OCI-LY3 (cell line): ENCODE results near the gene SGSM1.

Experiments
- H2AFZ ChIP-seq: fragments of 200-600, 300-600 bp; shearing (Covaris generic); 2 replicates; pipeline ENCODE4 v1.6.0; 2014; ENCODE audit warnings: antibody characterized with exemption, low read depth, low read length
- H3K27ac ChIP-seq: fragments of 200-600, 300-600 bp; sonication (generic); 2 replicates; pipeline ENCODE4 v1.5.1; 2014; ENCODE audit warnings: mild to moderate bottlenecking, low read length, moderate library complexity, mixed read lengths
- H3K27me3 ChIP-seq: fragments of 200-600, 300-600 bp; sonication (generic); 2 replicates; pipeline ENCODE4 v1.6.1; 2014; ENCODE audit warnings: low read depth, low read length, mixed read lengths
- H3K36me3 ChIP-seq: fragments of 200-600, 300-600 bp; sonication (generic); replicated peaks from 2 replicates; pipeline ENCODE3; 2014; ENCODE audit warnings: low read depth, low read length, mixed read lengths
- H3K4me1 ChIP-seq: fragments of 300-600, 200-600 bp; sonication (generic); 2 replicates; pipeline ENCODE4 v1.6.1; 2014; ENCODE audit warnings: low read length, mixed read lengths
- H3K4me2 ChIP-seq: fragments of 200-600, 300-600 bp; sonication (generic); 2 replicates; pipeline ENCODE4 v1.6.1; 2014; ENCODE audit warnings: low read length, mixed read lengths
- H3K4me3 ChIP-seq: fragments of 300-600, 200-600 bp; sonication (generic); 2 replicates; pipeline ENCODE4 v1.5.1; 2014; ENCODE audit warnings: antibody characterized with exemption, mild to moderate bottlenecking, low read length, moderate library complexity
- H3K79me2 ChIP-seq: fragments of 300-600, 200-600 bp; shearing (Covaris generic); 2 replicates; pipeline ENCODE4 v1.6.1; 2014; ENCODE audit warnings: mild to moderate bottlenecking, low read length, mixed read lengths
- H3K9ac ChIP-seq: fragments of 300-600, 200-600 bp; shearing (Covaris generic); 2 replicates; pipeline ENCODE4 v1.6.0; 2014; ENCODE audit warnings: mild to moderate bottlenecking, low read length, moderate library complexity
- H3K9me3 ChIP-seq: fragments of 200-600, 300-600 bp; shearing (Covaris generic); 2 replicates; pipeline ENCODE4 v1.6.1; 2014; ENCODE audit warnings: low read length, mixed read lengths; ENCODE audit not compliant: insufficient read depth
- H4K20me1 ChIP-seq: fragments of 200-600, 300-600 bp; sonication (generic); 2 replicates; pipeline ENCODE4 v1.6.1; 2016; ENCODE audit warnings: low read length, mixed read lengths; ENCODE audit not compliant: insufficient read depth
- CTCF ChIP-seq: fragments of 200-600, 300-600 bp; sonication (generic); IDR thresholded peaks from 2 replicates; pipeline ENCODE4 v1.5.1; 2014; ENCODE audit warnings: antibody characterized with exemption, low read length, low read depth
- EZH2phosphoT487 ChIP-seq: fragments of 200-600 bp; shearing (Covaris generic); IDR thresholded peaks from 2 replicates; pipeline ENCODE4 v1.6.1; 2018; ENCODE audit warnings: antibody characterized with exemption, mixed run types, low read depth

Gene SGSM1

GRCh38 chr22:24969560-24970301 is 163.7 kb downstream of the SGSM1 start:
- no peaks in the 10 kb centered on the region for H3K79me2 ChIP-seq
- peaks cover 8% of the 10 kb centered on the region; the same call in 1 of the 2 replicates for H3K27me3 ChIP-seq
- H3K4me1 ChIP-seq: no peaks in the 10 kb centered on the region
- no peak overlapping the region for H3K4me2 ChIP-seq
- no peak overlapping the region for H3K27ac ChIP-seq
- no peak overlapping the region for H3K4me3 ChIP-seq
- no peaks in the 10 kb centered on the region for H4K20me1 ChIP-seq
- H3K9me3 ChIP-seq: no peaks in the 10 kb centered on the region
- no peaks in the 10 kb centered on the region for H3K36me3 ChIP-seq
- H3K9ac ChIP-seq: no peak overlapping the region
- no peak for TF ChIP-seq CTCF
- TF ChIP-seq EZH2phosphoT487: no peak
- no peak overlapping the region for H2AFZ ChIP-seq

GRCh38 chr22:24972369-24972768 is 166.4 kb downstream of the SGSM1 start:
- no peak for TF ChIP-seq EZH2phosphoT487
- TF ChIP-seq CTCF: no peak
- H3K9me3 ChIP-seq: no peaks in the 10 kb centered on the region
- no peaks in the 10 kb centered on the region for H3K4me1 ChIP-seq
- H3K79me2 ChIP-seq: no peaks in the 10 kb centered on the region
- no peak overlapping the region for H3K4me2 ChIP-seq
- H3K27me3 ChIP-seq: peaks cover 10% of the 10 kb centered on the region; the same call in 1 of the 2 replicates
- H4K20me1 ChIP-seq: no peaks in the 10 kb centered on the region
- no peak overlapping the region for H3K4me3 ChIP-seq
- H3K27ac ChIP-seq: no peak overlapping the region
- no peak overlapping the region for H3K9ac ChIP-seq
- H2AFZ ChIP-seq: no peak overlapping the region
- H3K36me3 ChIP-seq: no peaks in the 10 kb centered on the region

DNA sequence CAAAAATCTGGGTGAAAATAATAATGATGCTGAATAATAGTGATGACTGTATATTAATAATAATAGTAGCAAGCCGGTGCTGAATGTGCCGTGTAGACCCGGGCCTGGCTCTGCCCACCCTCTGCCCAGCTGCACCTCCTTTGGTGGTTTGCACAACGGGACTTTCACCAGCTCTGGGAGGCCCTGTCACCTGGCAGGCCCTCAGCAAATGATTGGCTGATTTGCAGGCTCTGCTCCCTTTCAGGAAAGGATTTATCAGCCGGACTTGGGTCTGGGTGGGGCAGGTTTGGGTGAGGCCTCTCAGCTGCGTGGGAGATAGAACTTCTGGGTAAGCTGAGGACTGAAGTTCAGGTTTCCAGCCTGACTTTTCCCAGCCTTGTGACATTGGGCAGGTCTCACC is 167.9 kb downstream of the SGSM1 start:
- no peak overlapping the region for H3K9ac ChIP-seq
- no peak overlapping the region for H3K27ac ChIP-seq
- H3K4me1 ChIP-seq: no peaks in the 10 kb centered on the region
- H2AFZ ChIP-seq: no peak overlapping the region
- H3K36me3 ChIP-seq: no peaks in the 10 kb centered on the region
- H4K20me1 ChIP-seq: no peaks in the 10 kb centered on the region
- no peaks in the 10 kb centered on the region for H3K79me2 ChIP-seq
- no peak overlapping the region for H3K4me3 ChIP-seq
- peaks cover 10% of the 10 kb centered on the region; the same call in 1 of the 2 replicates for H3K27me3 ChIP-seq
- TF ChIP-seq EZH2phosphoT487 (no peak), CTCF (no peak)
- H3K4me2 ChIP-seq: no peak overlapping the region
- no peaks in the 10 kb centered on the region for H3K9me3 ChIP-seq

- no peak overlapping the region for H3K4me2 ChIP-seq
- no peak overlapping the region for H3K27ac ChIP-seq
- no peaks in the 10 kb centered on the region for H4K20me1 ChIP-seq
- no peak overlapping the region for H2AFZ ChIP-seq
- H3K4me3 ChIP-seq: no peak overlapping the region
- no peaks in the 10 kb centered on the region for H3K9me3 ChIP-seq
- TF ChIP-seq EZH2phosphoT487: no peak
- no peak for TF ChIP-seq CTCF
- H3K36me3 ChIP-seq: no peaks in the 10 kb centered on the region
- peaks cover 10% of the 10 kb centered on the region; the same call in 1 of the 2 replicates for H3K27me3 ChIP-seq
- no peaks in the 10 kb centered on the region for H3K79me2 ChIP-seq
- no peak overlapping the region for H3K9ac ChIP-seq
- H3K4me1 ChIP-seq: no peaks in the 10 kb centered on the region
Observed at GRCh38 chr22:24975125-24975640, 169.2 kb downstream of the SGSM1 start.
